GM19351 (cell line): ENCODE data around the gene GTSF1L.

Experiments
- ATAC-seq: cut with Tn5 transposase; IDR thresholded peaks from one replicate; pipeline ENCODE4 v1.9.1; 2021; ENCODE audit warnings: mild to moderate bottlenecking, moderate library complexity; ENCODE audit not compliant: unreplicated experiment

Gene GTSF1L

GRCh38 chr20:43746344-43747137 is 19.7 kb upstream of the GTSF1L start:
- ATAC-seq = no peak

- no peak for ATAC-seq
Measured at GRCh38 chr20:43744966-43745730, 18.3 kb upstream of the GTSF1L start.

- ATAC-seq = no peak
Measured at GRCh38 chr20:43744151-43744611, 17.4 kb upstream of the GTSF1L start.

GRCh38 chr20:43740642-43741041 is 13.8 kb upstream of the GTSF1L start:
- no peak for ATAC-seq

- no peak for ATAC-seq
Measured at GRCh38 chr20:43739148-43739749, 12.4 kb upstream of the GTSF1L start.

- no peak for ATAC-seq
Measured at GRCh38 chr20:43737925-43738324, 11.1 kb upstream of the GTSF1L start.

- peak; percentile 89 for ATAC-seq
Measured at GRCh38 chr20:43736588-43737158, 9.9 kb upstream of the GTSF1L start.

GRCh38 chr20:43731927-43732326 is 5.1 kb upstream of the GTSF1L start:
- ATAC-seq = no peak

- no peak for ATAC-seq
Measured at GRCh38 chr20:43731469-43731868, 4.7 kb upstream of the GTSF1L start.

- no peak for ATAC-seq
Measured at GRCh38 chr20:43728686-43729255, 2.0 kb upstream of the GTSF1L start.

GRCh38 chr20:43727980-43728590 is 1.3 kb upstream of the GTSF1L start:
- ATAC-seq = no peak

- ATAC-seq = no peak
Measured at GRCh38 chr20:43726333-43726732, 469 bp downstream of the GTSF1L start.

- no peak for ATAC-seq
Measured at GRCh38 chr20:43725666-43726065, 1.1 kb downstream of the GTSF1L start.

- ATAC-seq = no peak
Measured at GRCh38 chr20:43724383-43724782, 2.4 kb downstream of the GTSF1L start.

- ATAC-seq = no peak
Measured at GRCh38 chr20:43723735-43724134, 3.1 kb downstream of the GTSF1L start.

GRCh38 chr20:43723186-43723585 is 3.6 kb downstream of the GTSF1L start:
- no peak for ATAC-seq

GRCh38 chr20:43722153-43722505 is 4.7 kb downstream of the GTSF1L start:
- ATAC-seq = no peak

GRCh38 chr20:43721429-43722152 is 5.2 kb downstream of the GTSF1L start:
- ATAC-seq = no peak

- ATAC-seq = no peak
Measured at GRCh38 chr20:43721097-43721428, 5.7 kb downstream of the GTSF1L start.

- no peak for ATAC-seq
Measured at GRCh38 chr20:43720007-43720406, 6.8 kb downstream of the GTSF1L start.
